Activated T-helper 9 cell treated with anti-CD3 and anti-CD28 coated beads, Interleukin-2, amount 50 U/mL, for 16 hours (primary cell): ENCODE measurements around the gene SIRPG.

Experiments
- DNase-seq: peaks from one replicate; pipeline ENCODE4 v3.0.0-alpha.2; 2020; ENCODE audit warnings: low read depth

The SIRPG gene

GRCh38 chr20:1595333-1595732 lies 62.2 kb downstream of the SIRPG start:
- no peak for DNase-seq

- DNase-seq: no peak
These were observed 68.8 kb downstream of the SIRPG start for GRCh38 chr20:1588533-1589460.

GRCh38 chr20:1587781-1588532 lies 69.6 kb downstream of the SIRPG start:
- DNase-seq: no peak

- DNase-seq: no peak
These were observed 78.1 kb downstream of the SIRPG start for GRCh38 chr20:1579488-1579887.
